HG02588 (cell line): ENCODE data around the gene FRMPD3.
"Not testable (repeated sequence)": the region's sequence is repeated elsewhere in the genome, so short reads cannot be mapped to it uniquely, and the experiment has no call there.

ENCODE experiments used
- ATAC-seq: cut with Tn5 transposase; IDR thresholded peaks from one replicate; pipeline ENCODE4 v1.9.1; 2021; ENCODE audit warnings: mild to moderate bottlenecking, moderate library complexity; ENCODE audit not compliant: unreplicated experiment

Gene FRMPD3

DNA sequence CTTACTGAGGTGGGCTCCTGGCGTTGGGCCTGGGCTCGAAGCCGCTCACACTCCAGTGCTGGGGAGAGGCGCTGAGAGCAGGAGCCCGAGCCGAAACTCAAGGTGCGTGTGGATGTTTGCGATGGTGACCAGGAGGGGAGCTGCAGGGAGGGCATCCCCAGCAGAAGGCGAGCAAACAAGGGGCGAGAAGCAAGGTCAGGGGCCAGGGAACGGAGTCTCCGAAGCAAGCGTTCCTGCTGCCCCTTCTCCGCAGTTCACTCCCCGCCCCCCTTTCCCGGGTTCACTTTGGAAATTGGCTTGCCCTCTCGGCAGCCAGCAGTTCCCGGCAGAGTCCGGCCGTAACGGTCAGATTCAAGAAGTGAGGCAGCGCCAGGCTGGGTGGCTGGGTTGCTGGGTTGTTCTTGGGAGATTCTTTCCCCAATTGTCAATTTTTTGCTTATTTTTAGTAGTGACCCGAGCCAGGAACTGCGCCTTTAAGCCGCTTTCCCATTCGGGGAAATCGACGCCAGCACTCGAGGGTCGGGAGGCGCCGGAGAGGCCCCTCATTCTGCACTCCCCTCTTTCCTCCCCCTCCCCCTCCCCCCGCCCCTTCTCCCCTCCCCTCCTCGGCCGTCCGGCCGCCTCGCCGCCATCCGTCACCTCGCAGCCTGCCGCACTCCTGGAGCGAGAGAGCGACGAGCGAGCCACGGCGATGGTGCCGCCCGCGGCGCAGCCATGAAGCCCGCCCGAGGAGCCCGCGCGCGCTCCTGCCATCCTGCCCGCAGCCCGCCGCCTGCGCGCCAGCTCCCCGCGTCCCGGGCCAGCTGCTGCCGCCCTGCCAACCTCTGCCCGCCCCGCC, at the start of gene FRMPD3:
Gene FRMPD3 (plus strand): TSS at position 655 of the 838 bp plus-strand sequence. CDS start 76,937 bp downstream, outside the sequence.
- ATAC-seq, result no peak

GRCh38 chrX:107420571-107420970, 28.9 kb upstream of the FRMPD3 start:
- ATAC-seq, result no peak

GRCh38 chrX:107421337-107421861, 28.1 kb upstream of the FRMPD3 start:
- no peak for ATAC-seq

GRCh38 chrX:107429090-107429489, 20.4 kb upstream of the FRMPD3 start:
- ATAC-seq, result no peak

DNA sequence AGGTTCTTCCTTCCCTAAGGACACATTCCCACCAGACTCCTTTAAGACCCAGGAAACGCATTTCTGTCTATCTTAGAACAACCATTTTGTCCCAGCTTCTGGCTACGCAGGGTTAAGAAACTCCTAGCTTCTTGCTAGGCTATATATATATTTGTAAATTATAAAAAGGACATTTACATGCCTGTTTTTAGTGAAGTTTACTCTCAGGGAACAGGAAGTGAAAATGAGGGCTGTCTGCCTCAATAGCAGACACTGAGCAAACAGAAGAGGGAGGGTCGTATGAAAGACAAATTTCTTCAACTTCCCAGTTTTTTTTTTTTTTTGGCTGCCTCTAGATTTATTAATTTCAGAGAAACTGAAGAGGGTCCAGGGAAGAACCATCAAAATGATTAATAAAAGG, 9.3 kb upstream of the FRMPD3 start:
- ATAC-seq, result no peak

DNA sequence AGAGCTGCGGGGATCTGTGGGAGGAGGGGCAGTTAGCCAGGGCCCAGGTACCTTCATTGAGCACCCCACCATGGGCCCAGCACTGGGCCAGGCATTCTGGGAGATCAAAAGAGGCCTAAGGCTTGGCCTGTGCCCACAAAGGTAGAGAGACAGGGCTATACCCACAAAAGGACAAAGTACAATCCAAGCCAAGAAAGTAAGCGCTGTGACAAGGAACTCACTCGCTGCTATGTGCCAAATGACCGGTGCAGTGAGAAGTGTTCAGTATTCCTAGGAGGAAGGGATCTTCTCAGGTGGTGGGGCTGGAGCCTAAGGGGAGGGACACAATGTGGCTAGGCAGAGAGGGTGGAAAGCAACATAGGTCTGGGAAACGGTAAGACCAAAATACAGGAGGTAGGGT, 8.8 kb upstream of the FRMPD3 start:
- ATAC-seq, result no peak

DNA sequence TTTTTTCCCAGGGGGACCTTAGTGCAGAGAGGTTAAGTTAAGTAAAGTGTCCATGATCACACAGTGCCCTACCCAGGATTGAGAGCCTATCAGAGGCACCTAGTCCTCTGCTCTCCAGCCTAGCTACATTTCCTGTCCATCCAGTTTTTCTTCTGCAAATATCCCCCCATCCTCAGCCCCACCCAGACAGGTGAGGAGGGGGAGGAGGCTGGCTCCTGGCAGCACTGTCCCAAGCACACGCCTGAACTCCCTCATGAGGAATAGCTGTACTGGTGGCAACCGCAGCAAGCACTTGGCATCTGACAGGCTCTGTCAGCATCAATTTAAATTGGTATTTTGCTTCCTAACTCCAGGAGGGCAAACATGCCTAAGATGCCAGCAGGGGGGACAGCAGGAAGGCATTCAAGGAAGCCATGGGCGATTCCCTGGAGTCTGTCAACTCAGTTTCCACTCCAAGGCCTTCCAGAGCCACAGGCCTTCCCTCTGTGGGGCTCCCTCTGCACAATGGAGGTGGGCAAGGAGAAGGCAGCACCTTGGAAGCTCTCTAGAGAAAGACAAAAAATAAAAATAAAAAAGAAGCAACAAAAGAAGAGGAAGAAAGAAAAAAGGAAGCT, 6.4 kb upstream of the FRMPD3 start:
- no peak for ATAC-seq

DNA sequence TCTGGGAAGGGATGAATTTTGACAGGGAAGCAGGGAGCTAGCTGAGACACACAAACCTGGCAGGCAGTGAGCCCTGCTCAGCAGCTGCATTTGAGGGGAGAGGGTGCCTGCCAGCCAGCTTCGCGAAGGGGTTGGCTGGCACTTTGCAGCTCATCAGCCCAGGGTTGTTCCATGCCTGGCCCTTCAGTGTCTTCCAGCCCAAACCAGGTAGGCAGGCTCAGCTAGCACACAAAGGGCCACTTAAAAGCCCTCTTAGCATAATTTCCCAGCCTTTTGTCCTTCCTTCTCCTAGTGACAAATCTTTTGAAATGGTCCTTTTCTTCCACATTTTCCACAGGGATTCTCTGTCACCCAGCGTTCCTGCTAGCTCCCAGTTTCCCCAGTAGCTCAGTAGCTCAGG, 4.3 kb upstream of the FRMPD3 start:
- ATAC-seq, result no peak

DNA sequence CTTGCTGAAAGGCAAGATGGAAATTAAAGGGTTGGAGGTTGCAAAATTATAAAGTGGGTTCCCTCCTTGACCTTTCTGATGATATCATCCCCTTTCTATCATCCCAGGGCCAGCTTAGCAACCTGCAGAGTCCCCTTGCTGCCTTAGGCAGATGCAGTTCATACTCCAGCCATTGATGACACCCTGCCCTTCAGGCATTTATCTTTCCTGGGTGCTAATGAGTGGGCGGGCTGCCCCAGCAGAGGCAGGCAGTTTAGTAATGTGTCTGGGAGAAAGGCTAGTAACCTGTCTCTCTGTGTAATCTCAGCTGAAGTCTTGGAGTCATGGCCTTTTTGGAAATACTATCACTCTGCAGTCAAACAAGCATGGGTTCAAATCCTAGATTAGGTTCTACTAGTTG, 3.8 kb upstream of the FRMPD3 start:
- ATAC-seq, result no peak

DNA sequence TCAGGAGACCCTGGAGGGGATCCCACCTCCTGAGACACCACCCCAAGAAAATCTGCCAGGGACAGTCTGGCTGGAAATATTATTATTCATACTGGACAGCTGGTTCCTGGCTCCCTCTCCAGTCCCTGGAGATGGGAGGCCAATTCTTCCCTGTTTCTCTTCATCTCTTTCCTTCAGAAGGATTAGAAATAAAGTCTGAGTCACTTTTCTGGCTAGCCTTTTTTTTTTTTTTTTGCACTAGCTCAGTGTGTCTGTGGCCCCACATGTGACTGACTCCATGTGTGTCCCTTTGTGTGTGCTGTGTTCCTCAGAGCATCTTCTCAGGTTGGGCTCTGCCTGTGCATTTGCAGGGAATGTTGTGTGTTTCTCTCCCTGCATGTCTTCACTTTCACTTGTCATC, 1.8 kb upstream of the FRMPD3 start:
- no peak for ATAC-seq

GRCh38 chrX:107448625-107448997, 841 bp upstream of the FRMPD3 start:
- no peak for ATAC-seq

DNA sequence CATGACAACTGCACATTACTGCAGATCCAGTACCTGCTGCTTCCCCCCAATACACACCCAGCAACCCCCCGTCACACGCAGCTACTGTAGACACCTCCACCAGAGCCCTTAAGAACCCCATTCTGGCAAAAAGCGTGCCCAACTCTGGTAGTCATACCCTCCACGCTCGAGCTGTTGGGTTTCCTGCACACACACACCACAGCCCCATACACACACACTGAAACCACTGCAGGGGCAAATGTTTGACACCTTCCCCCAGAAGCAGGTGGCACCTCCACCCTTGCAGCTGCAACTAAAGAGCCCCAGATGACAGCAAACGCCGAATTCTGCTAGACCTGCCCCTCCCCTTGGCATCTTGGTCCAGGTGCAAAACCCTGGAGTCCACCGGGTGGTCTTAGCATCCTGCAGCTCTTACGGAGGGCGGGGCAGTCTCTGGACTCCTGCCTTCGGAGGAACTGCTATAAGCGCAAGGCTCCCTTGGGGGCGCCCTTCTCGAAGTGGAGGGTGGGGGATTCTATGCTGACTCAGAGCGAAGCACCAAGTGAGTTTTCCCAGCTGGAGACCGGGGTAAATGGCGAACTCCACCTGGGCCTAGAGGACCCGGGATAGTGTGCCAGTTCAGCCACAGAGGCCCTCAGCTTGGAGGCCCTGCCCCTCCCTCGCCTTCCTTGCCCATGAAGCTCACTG, 1.5 kb downstream of the FRMPD3 start:
- no peak for ATAC-seq

GRCh38 chrX:107451731-107452130, 2.3 kb downstream of the FRMPD3 start:
- ATAC-seq, result no peak

- ATAC-seq, result no peak
These were observed 3.1 kb downstream of the FRMPD3 start for GRCh38 chrX:107452581-107452980.

DNA sequence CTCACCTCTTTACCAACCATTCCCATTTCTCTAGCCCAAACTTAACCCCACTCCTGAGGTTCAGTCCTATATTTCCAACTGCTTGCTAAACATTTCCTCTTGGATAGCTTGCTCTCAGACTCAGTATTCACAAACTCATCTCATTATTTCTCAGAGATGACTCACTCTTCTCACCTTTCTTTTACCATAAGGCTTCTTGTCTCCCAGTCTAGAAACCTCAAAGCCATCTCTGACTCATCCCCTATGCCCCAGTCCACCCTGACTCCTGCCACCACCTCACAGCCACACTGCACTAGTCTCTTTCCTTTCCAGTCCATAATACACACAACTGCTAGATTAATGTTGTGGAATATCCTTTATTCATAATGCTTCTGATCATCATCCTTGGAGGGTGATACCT, 4.8 kb downstream of the FRMPD3 start:
- peak; percentile 77 for ATAC-seq

DNA sequence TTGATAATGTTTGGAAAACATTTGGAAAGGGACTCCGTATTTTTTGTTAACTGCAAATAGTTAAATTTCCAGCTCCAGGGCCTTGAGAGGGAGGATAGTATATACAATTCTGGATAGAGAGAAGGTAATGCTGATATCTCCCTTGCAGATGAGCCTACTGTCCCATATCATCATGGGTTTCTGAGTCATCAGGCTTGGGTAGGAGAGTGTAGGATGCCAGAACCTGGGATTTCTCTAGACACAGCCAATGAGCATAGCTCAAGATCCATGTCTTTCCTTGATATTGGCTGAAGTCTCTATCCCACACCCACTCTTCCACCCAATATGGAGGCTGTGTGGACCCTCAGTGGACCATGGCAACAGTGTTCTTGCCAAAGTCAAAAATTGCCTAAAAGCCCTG, 7.8 kb downstream of the FRMPD3 start:
- no peak for ATAC-seq

- ATAC-seq, result peak; percentile 83
These were observed 16.6 kb downstream of the FRMPD3 start for GRCh38 chrX:107465932-107466620.

DNA sequence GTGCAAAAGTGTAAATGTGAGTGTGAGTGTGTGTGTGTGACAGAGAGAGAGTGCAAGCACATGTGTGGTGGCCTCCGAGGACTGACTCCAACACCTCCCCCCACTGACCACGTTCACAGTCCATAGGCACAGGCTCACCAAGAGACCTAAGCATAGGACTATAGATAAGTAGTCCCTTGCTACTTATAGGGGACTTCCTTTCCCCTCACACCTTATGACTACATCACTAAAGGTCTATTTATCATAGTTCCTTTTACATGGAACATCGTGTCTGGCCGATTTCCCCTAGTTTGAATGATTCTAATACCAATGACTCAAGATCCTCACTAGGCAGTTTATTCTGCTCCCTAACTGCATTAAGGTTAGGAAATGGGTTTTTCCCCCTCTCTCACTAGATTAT, 17.8 kb downstream of the FRMPD3 start:
- ATAC-seq, result no peak

DNA sequence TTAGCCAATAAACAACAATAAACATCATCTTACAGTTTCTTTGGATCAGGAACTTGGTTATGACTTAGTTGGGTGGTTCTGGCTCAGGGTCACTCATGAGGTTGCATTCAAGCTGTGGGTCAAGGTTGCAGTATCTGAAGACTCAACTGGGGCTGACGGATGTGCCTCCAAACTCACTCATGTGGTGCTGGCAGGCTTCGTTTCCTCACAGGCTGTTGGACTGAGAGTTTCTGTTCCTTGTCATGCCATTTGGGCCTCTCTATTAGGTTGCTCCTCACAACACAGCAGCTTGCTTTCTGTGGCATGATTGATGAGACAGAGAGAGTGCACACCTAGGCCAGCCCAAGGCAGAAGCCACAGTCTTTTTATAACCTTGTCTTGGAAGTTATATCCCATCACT, 20.7 kb downstream of the FRMPD3 start:
- no peak for ATAC-seq

- ATAC-seq, result no peak
These were observed 21.5 kb downstream of the FRMPD3 start for GRCh38 chrX:107470971-107471370.

DNA sequence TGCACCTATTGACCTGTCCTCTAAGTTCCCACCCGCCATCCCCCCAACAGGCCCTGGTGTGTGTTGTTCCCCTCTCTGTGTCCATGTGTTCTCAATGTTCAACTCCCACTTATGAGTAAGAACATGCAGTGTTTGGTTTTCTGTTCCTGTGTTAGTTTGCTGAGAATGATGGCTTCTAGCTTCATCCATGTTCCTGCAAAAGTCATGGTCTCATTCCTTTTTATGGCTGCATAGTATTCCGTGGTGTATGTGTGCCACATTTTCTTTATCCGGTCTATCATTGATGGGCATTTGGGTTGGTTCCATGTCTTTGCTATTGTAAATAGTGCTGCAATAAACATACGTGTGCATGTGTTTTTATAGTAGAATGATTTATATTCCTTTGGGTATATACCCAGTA, 22.0 kb downstream of the FRMPD3 start:
- not testable (repeated sequence) for ATAC-seq
